Karpas-422 (cell line): ENCODE results near the gene SLC27A6. TPM values are rescaled to one million over a fixed set of nuclear protein-coding genes. Genes with fewer than 3 reads are reported as not detected.

ENCODE experiments used
- DNase-seq: peaks from one replicate; pipeline ENCODE4 v3.0.0-alpha.2; 2015
- H2AFZ ChIP-seq: fragments of 200-600 bp; sonication (generic); 2 replicates; pipeline ENCODE4 v1.6.1; 2014; ENCODE audit warnings: antibody characterized with exemption, low read length, mixed read lengths
- H3K27ac ChIP-seq: fragments of 200-600 bp; sonication (generic); 2 replicates; pipeline ENCODE4 v1.5.1; 2014; ENCODE audit warnings: mild to moderate bottlenecking, low read length, moderate library complexity
- H3K27me3 ChIP-seq: fragments of 200-600 bp; sonication (generic); 2 replicates; pipeline ENCODE4 v1.6.1; 2014; ENCODE audit warnings: low read length, mixed read lengths
- H3K36me3 ChIP-seq: fragments of 200-600 bp; sonication (generic); 2 replicates; pipeline ENCODE4 v1.6.1; 2014; ENCODE audit warnings: low read length, mixed read lengths; ENCODE audit not compliant: insufficient read depth
- H3K4me1 ChIP-seq: fragments of 200-600 bp; sonication (generic); 2 replicates; pipeline ENCODE4 v1.6.1; 2014; ENCODE audit warnings: mild to moderate bottlenecking, low read length, mixed read lengths
- H3K4me2 ChIP-seq: fragments of 200-600 bp; sonication (generic); 2 replicates; pipeline ENCODE4 v1.6.1; 2014; ENCODE audit warnings: low read length, low read depth, mild to moderate bottlenecking; ENCODE audit not compliant: poor library complexity, severe bottlenecking
- H3K4me3 ChIP-seq: fragments of 200-600 bp; sonication (generic); 2 replicates; pipeline ENCODE4 v1.5.1; 2014; ENCODE audit warnings: mild to moderate bottlenecking, antibody characterized with exemption, low read length, mixed read lengths
- H3K79me2 ChIP-seq: fragments of 200-600 bp; sonication (generic); 2 replicates; pipeline ENCODE4 v1.6.1; 2014; ENCODE audit warnings: mild to moderate bottlenecking, low read length, mixed read lengths
- H3K9ac ChIP-seq: fragments of 200-600 bp; sonication (generic); 2 replicates; pipeline ENCODE4 v1.6.0; 2014; ENCODE audit warnings: low read length
- H3K9me2 ChIP-seq: fragments of 200-600 bp; sonication (generic), shearing (Covaris generic); replicated peaks from 2 replicates; pipeline ENCODE4 v1.6.0; 2014; ENCODE audit warnings: mild to moderate bottlenecking, low read length, moderate library complexity; ENCODE audit not compliant: insufficient read depth
- H3K9me3 ChIP-seq: fragments of 300-700, 200-600 bp; sonication (generic); 2 replicates; pipeline ENCODE4 v1.6.1; 2014; ENCODE audit warnings: low read length, mixed read lengths
- H4K20me1 ChIP-seq: fragments of 200-600 bp; sonication (generic); 2 replicates; pipeline ENCODE4 v1.6.1; 2014; ENCODE audit warnings: mild to moderate bottlenecking, antibody characterized with exemption, low read length, low read depth; ENCODE audit not compliant: insufficient read depth
- total RNA-seq: library from RNA; depleted of rRNA; stranded (reverse); fragments of >200 nt; shearing (Covaris generic); gene quantifications from 2 replicates; pipeline ENCODE4 v1.2.3, GENCODE V29; 2014; ENCODE audit warnings: low replicate concordance

Gene SLC27A6
- total RNA-seq, 1 experiment from 2014 or later = not detected

DNA sequence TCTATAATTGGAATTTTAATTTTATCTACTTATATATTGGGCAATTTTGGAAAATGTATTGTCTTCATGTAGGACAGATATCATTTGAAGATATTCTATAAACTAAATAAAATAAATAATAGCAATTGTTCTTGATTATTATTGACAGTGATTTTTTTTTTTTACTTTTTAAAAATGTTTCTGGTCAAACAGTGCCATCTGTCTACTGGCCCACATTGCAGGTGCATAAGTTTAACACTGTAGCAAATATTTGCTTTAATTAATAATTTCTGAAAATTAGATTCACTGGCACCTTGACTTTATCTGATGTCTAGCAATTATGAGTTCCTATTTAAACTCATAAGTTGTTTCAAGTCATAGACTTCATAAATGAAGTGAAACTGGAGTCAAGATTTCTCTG is 88.2 kb downstream of the SLC27A6 start:
- Histone ChIP-seq H3K79me2 (no peaks in the 10 kb centered on the region), H3K4me1 (no peaks in the 10 kb centered on the region), H3K9me3 (no peaks in the 10 kb centered on the region), H4K20me1 (no peaks in the 10 kb centered on the region), H2AFZ (no peak overlapping the region), H3K9ac (no peak overlapping the region), H3K9me2 (no peaks in the 10 kb centered on the region), H3K36me3 (no peaks in the 10 kb centered on the region), H3K4me3 (no peak overlapping the region), H3K27me3 (no peaks in the 10 kb centered on the region), H3K27ac (no peak overlapping the region), H3K4me2 (no peak overlapping the region)
- DNase-seq = no peak

GRCh38 chr5:129057329-129057728 is 92.0 kb downstream of the SLC27A6 start:
- H3K27ac ChIP-seq = no peak overlapping the region
- no peaks in the 10 kb centered on the region for H4K20me1 ChIP-seq
- H3K79me2 ChIP-seq = no peaks in the 10 kb centered on the region
- DNase-seq = no peak
- no peaks in the 10 kb centered on the region for H3K4me1 ChIP-seq
- H3K4me2 ChIP-seq = no peak overlapping the region
- H3K27me3 ChIP-seq = no peaks in the 10 kb centered on the region
- no peak overlapping the region for H3K9ac ChIP-seq
- no peak overlapping the region for H2AFZ ChIP-seq
- no peak overlapping the region for H3K4me3 ChIP-seq
- no peaks in the 10 kb centered on the region for H3K9me3 ChIP-seq
- no peaks in the 10 kb centered on the region for H3K9me2 ChIP-seq
- no peaks in the 10 kb centered on the region for H3K36me3 ChIP-seq

GRCh38 chr5:129061849-129062248 is 96.6 kb downstream of the SLC27A6 start:
- no peaks in the 10 kb centered on the region for H3K9me2 ChIP-seq
- H3K27me3 ChIP-seq = no peaks in the 10 kb centered on the region
- no peaks in the 10 kb centered on the region for H3K4me1 ChIP-seq
- H3K4me3 ChIP-seq = no peak overlapping the region
- no peak for DNase-seq
- no peaks in the 10 kb centered on the region for H3K36me3 ChIP-seq
- no peaks in the 10 kb centered on the region for H3K79me2 ChIP-seq
- H3K9ac ChIP-seq = no peak overlapping the region
- H3K27ac ChIP-seq = no peak overlapping the region
- no peaks in the 10 kb centered on the region for H3K9me3 ChIP-seq
- H3K4me2 ChIP-seq = no peak overlapping the region
- no peaks in the 10 kb centered on the region for H4K20me1 ChIP-seq
- H2AFZ ChIP-seq = no peak overlapping the region

DNA sequence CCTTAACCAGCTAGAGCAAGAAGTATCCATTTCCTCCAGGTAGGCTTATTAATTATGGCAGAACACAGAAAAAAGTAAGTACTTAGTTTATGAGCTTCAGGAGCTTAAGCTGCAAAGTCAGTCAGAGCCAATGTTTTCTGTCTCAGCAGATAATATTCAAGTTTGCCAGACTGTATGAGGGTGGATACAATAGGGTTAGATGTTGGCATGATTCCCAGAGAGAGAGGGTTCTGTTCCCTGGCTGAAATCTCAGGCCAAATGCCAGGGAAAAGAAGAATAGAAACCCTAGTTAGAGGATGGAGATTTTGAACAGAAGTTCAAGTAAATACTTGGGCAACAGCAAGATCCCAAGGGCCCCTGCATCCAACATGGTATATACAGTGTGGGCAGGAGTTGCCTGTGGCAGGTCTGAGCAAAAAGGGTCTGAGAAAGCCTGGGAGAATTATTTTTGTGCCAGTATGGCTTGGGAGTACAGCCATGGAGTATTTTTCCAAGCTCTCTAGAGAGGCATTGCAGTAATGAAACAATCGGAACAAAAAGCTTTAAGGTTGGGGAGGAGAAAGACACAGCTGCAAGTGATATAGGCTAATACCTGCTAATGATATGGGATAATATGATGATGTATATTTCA is 98.3 kb downstream of the SLC27A6 start:
- no peaks in the 10 kb centered on the region for H3K9me3 ChIP-seq
- H3K36me3 ChIP-seq = no peaks in the 10 kb centered on the region
- H3K9me2 ChIP-seq = no peaks in the 10 kb centered on the region
- H3K79me2 ChIP-seq = no peaks in the 10 kb centered on the region
- no peak overlapping the region for H2AFZ ChIP-seq
- no peak overlapping the region for H3K27ac ChIP-seq
- DNase-seq = no peak
- no peaks in the 10 kb centered on the region for H4K20me1 ChIP-seq
- no peaks in the 10 kb centered on the region for H3K27me3 ChIP-seq
- no peaks in the 10 kb centered on the region for H3K4me1 ChIP-seq
- no peak overlapping the region for H3K9ac ChIP-seq
- no peak overlapping the region for H3K4me3 ChIP-seq
- no peak overlapping the region for H3K4me2 ChIP-seq

DNA sequence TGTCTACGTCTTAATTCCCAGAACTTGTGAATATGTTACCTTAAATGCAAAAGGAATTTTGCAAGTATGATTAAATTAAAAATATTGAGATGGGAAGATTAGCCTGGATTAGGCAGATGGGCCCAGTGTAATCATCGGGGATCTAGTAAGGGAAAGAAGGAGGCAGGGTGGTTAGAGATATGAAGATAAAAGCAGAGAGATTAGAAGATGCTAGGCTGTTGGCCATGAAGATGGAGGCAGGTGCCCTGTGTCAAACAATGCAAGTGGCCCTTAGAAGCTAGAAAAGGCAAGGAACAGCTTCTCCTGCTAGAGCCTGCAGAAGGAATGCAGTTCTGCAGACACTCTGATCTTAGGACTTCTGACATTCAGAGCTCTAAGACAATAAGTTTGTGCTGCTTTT is 100.4 kb downstream of the SLC27A6 start:
- no peak overlapping the region for H3K4me3 ChIP-seq
- H3K27me3 ChIP-seq = no peaks in the 10 kb centered on the region
- DNase-seq = no peak
- H3K9me2 ChIP-seq = no peaks in the 10 kb centered on the region
- H3K9me3 ChIP-seq = no peaks in the 10 kb centered on the region
- no peak overlapping the region for H3K9ac ChIP-seq
- no peaks in the 10 kb centered on the region for H3K4me1 ChIP-seq
- no peaks in the 10 kb centered on the region for H3K79me2 ChIP-seq
- no peak overlapping the region for H3K4me2 ChIP-seq
- H3K27ac ChIP-seq = no peak overlapping the region
- no peak overlapping the region for H2AFZ ChIP-seq
- H4K20me1 ChIP-seq = no peaks in the 10 kb centered on the region
- no peaks in the 10 kb centered on the region for H3K36me3 ChIP-seq

GRCh38 chr5:129067745-129068144 is 102.5 kb downstream of the SLC27A6 start:
- Histone ChIP-seq H2AFZ (no peak overlapping the region), H3K4me3 (no peak overlapping the region), H3K4me2 (no peak overlapping the region), H3K36me3 (no peaks in the 10 kb centered on the region), H3K9ac (no peak overlapping the region), H3K9me3 (no peaks in the 10 kb centered on the region), H3K27ac (no peak overlapping the region), H3K79me2 (no peaks in the 10 kb centered on the region), H3K9me2 (no peaks in the 10 kb centered on the region), H3K4me1 (no peaks in the 10 kb centered on the region), H4K20me1 (no peaks in the 10 kb centered on the region), H3K27me3 (no peaks in the 10 kb centered on the region)
- no peak for DNase-seq

DNA sequence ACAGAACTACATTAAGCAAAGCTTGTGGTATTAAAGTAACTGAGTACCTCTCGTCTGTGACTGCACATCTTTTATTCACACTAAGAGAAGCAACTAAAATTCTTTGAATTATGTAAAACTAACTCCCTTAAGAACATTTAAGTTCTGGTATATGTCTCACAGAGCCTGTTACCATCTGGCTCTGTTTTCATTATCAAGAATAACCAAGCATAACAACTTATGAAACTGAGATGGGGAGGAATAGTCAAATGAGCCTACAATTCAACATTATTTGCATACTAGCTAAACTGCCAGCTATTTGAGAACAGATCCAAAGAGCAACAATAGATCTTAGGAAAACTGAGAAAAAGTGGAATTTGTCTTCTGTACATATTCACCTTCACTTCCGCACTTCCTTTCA is 104.0 kb downstream of the SLC27A6 start:
- H3K4me3 ChIP-seq = no peak overlapping the region
- H3K27me3 ChIP-seq = no peaks in the 10 kb centered on the region
- no peak overlapping the region for H2AFZ ChIP-seq
- no peaks in the 10 kb centered on the region for H3K4me1 ChIP-seq
- no peaks in the 10 kb centered on the region for H3K9me2 ChIP-seq
- no peak overlapping the region for H3K27ac ChIP-seq
- DNase-seq = no peak
- no peaks in the 10 kb centered on the region for H3K9me3 ChIP-seq
- no peak overlapping the region for H3K9ac ChIP-seq
- no peaks in the 10 kb centered on the region for H3K79me2 ChIP-seq
- H3K4me2 ChIP-seq = no peak overlapping the region
- no peaks in the 10 kb centered on the region for H3K36me3 ChIP-seq
- H4K20me1 ChIP-seq = no peaks in the 10 kb centered on the region

DNA sequence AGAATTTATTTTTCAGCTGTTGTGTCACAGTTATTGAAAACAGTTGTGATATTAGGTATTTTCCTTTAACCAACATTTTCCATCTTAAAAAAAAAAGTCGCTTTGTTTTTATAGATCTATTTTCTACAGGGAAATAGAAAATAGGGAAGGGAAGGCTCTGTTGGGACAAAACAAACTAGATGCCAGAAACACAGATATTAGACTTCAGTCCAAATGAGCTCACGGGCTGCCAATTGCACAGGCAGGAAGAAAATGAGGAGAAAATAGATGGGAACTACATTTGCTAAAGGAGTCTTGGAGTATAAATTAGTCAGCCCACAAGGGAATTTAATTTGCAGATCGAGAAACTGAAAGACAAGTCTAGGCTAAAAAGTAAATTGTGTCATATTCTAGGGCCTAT is 107.8 kb downstream of the SLC27A6 start:
- DNase-seq = no peak
- Histone ChIP-seq H3K9ac (no peak overlapping the region), H2AFZ (no peak overlapping the region), H3K4me1 (no peaks in the 10 kb centered on the region), H4K20me1 (no peaks in the 10 kb centered on the region), H3K27me3 (no peaks in the 10 kb centered on the region), H3K36me3 (no peaks in the 10 kb centered on the region), H3K9me3 (no peaks in the 10 kb centered on the region), H3K4me3 (no peak overlapping the region), H3K79me2 (no peaks in the 10 kb centered on the region), H3K4me2 (no peak overlapping the region), H3K9me2 (no peaks in the 10 kb centered on the region), H3K27ac (no peak overlapping the region)

DNA sequence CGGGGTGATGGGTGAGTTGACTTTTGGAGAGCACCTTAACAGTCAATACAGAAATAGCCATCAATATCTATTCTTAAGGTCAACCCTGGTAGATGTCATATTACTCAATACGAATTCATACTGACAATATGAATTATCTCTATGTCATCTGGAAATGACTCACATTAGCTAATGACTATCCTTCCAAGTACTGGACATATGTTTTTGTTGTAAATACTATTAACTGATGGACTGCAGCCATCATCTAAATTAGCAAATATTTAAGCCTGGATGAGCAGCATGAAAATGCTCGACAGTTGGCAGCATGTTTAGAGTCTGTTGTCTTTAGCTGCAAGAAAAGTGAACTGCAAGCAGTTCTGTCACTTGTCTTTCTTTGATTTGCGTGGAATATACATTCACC is 109.6 kb downstream of the SLC27A6 start:
- DNase-seq = no peak
- H3K27me3 ChIP-seq = no peaks in the 10 kb centered on the region

More for the DNA sequence above, 109.6 kb downstream of the SLC27A6 start:
- Histone ChIP-seq H3K4me1 (no peaks in the 10 kb centered on the region), H3K4me2 (no peak overlapping the region), H3K4me3 (no peak overlapping the region), H3K27ac (no peak overlapping the region), H3K9ac (no peak overlapping the region), H2AFZ (no peak overlapping the region), H4K20me1 (no peaks in the 10 kb centered on the region), H3K79me2 (no peaks in the 10 kb centered on the region), H3K9me2 (no peaks in the 10 kb centered on the region), H3K36me3 (no peaks in the 10 kb centered on the region), H3K9me3 (no peaks in the 10 kb centered on the region)
